Body of pancreas (tissue), 4 donors: ENCODE data around the gene C1orf232. TPM values are rescaled to one million over a fixed set of nuclear protein-coding genes. Genes with fewer than 3 reads are reported as not detected.

Experiments used
- ATAC-seq: fragments of 150-250 bp; one replicate; pipeline ENCODE4 v1.9.1; 2016
- DNase-seq, 4 donors: peaks; one replicate each; pipeline ENCODE4 v3.0.0-alpha.2; 2019
- H3K27ac ChIP-seq, 4 donors: fragments of 200-600 bp; sonication (generic); 1 replicate in 3 of 4; 2 replicates in 1 of 4; pipeline versions ENCODE4 v1.5.1 to v1.6.1; 2016 to 2019; ENCODE audit warnings: mild to moderate bottlenecking in 1 of 4, mixed read lengths in 1 of 4, moderate library complexity in 1 of 4
- H3K27me3 ChIP-seq, 2 donors: fragments of 200-600 bp; sonication (generic); one replicate each; pipeline ENCODE4 v1.6.0; 2016; ENCODE audit warnings: mild to moderate bottlenecking in 1 of 2
- H3K36me3 ChIP-seq, 2 donors: fragments of 200-600 bp; sonication (generic); replicated peaks in 1 of 2; 2 replicates each; pipeline ENCODE4 v1.5.1; 2016; ENCODE audit warnings: low read depth in 2 of 2; ENCODE audit not compliant: insufficient read depth in 1 of 2
- H3K4me1 ChIP-seq: fragments of 200-600 bp; sonication (generic); one replicate; pipeline ENCODE4 v1.6.0; 2016
- H3K4me3 ChIP-seq, 2 donors: fragments of 200-600 bp; sonication (generic); 1 replicate in 1 of 2; 2 replicates in 1 of 2; pipeline ENCODE4 v1.5.1; 2016 to 2019
- H3K9me3 ChIP-seq, 3 donors: fragments of 200-600 bp; sonication (generic); 1 replicate in 2 of 3; 2 replicates in 1 of 3; pipeline ENCODE4 v1.5.1; 2016
- POLR2A ChIP-seq, 3 donors: fragments of 450-650 bp; IDR thresholded peaks; one replicate each; pipeline ENCODE4 v1.6.1; 2016; ENCODE audit warnings: antibody characterized with exemption in 3 of 3, mild to moderate bottlenecking in 2 of 3
- WGBS, 2 donors: methylation state at CpG; one replicate each; pipeline ENCODE4 v1.1.5; 2017; 5-methylcytosine and 5-hydroxymethylcytosine counted together
- intact Hi-C: fragments of 100-400 bp; cut with DNase I; formaldehyde crosslinking; loops from one replicate; pipeline ENCODE4 v1.15.1; 2023
- total RNA-seq, 2 donors: library from RNA; depleted of rRNA; stranded (reverse); fragments of >200 nt; gene quantifications; one replicate each; pipeline ENCODE4 v1.1.0, GENCODE V29; 2016
- TF ChIP-seq, protein P1 (sequence below), 7 experiments: fragments of 450-650 bp in 4 of 7; fragments of 200-600 bp in 3 of 7; sonication (generic) in 3 of 7; IDR thresholded peaks; one replicate each; pipeline ENCODE4 v1.5.1; 2016 to 2019; ENCODE audit warnings: antibody characterized with exemption in 7 of 7

C1orf232 gene
- total RNA-seq, 2 donors from 2014 or later = not detected

DNA sequence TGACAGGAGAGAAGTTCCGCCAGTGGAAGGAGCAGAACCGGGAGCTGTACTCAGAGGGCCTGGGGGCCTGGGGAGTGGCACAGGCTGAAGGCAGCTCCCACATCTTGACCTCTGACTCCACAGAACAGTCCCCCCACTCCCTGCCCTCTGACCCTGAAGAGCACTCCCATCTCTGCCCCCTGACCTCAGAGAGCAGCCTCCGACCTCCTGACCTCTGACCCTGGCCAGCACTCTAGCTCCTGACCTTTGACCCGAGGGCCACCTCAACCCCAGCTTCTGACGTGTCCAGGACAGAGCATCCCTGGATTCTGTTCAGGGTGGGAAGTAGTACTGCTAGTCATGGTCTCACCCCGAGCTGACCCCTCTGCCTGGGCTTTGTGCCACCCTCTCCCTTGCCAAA, 20.6 kb upstream of the C1orf232 start:
- intact Hi-C loops = no loop called here
- H3K9me3 ChIP-seq = no peaks in the 10 kb centered on the region
- no peak for TF ChIP-seq POLR2A (IDR thresholded peaks at IDR 0.05)
- TF ChIP-seq, protein P1, sequence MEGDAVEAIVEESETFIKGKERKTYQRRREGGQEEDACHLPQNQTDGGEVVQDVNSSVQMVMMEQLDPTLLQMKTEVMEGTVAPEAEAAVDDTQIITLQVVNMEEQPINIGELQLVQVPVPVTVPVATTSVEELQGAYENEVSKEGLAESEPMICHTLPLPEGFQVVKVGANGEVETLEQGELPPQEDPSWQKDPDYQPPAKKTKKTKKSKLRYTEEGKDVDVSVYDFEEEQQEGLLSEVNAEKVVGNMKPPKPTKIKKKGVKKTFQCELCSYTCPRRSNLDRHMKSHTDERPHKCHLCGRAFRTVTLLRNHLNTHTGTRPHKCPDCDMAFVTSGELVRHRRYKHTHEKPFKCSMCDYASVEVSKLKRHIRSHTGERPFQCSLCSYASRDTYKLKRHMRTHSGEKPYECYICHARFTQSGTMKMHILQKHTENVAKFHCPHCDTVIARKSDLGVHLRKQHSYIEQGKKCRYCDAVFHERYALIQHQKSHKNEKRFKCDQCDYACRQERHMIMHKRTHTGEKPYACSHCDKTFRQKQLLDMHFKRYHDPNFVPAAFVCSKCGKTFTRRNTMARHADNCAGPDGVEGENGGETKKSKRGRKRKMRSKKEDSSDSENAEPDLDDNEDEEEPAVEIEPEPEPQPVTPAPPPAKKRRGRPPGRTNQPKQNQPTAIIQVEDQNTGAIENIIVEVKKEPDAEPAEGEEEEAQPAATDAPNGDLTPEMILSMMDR (IDR thresholded peaks at IDR 0.05) = no peak
- DNase-seq (no peak), ATAC-seq (no peak)
- H3K4me3 ChIP-seq = no peak overlapping the region
- peaks cover 0 to 9% of the 10 kb centered on the region in 2 donors for H3K36me3 ChIP-seq
- no peaks in the 10 kb centered on the region for H3K27me3 ChIP-seq
- H3K4me1 ChIP-seq = no peaks in the 10 kb centered on the region
- 61 to 79% methylated on average over 4 to 6 of the region's 6 CpGs for WGBS, 2 donors
- H3K27ac ChIP-seq = no peak overlapping the region

DNA sequence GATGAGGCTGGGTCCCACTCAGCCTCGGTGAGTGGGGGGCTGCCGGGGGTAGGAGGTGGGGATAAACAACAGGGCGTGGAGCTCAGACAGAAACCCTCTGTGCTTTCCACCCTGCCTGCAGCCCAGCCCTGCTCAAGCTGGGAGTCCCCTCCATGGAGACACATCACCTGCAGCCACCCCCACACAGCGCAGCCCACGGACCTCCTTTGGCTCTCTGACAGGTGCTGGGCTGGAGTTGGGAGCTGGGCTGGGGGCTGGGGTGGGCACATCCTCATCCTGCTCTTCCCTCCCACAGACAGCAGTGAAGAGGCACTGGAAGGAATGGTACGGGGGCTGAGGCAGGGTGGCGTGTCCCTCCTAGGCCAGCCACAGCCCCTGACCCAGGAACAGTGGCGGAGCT, 19.7 kb upstream of the C1orf232 start:
- WGBS, 2 donors = 98 to 100% methylated on average over 3 to 8 of the region's 8 CpGs
- Histone ChIP-seq H3K4me3 (no peak overlapping the region), H3K27me3 (no peaks in the 10 kb centered on the region), H3K4me1 (no peaks in the 10 kb centered on the region), H3K9me3 (no peaks in the 10 kb centered on the region), H3K36me3 (peaks cover 0 to 11% of the 10 kb centered on the region in 2 donors), H3K27ac (no peak overlapping the region)
- DNase-seq = no peak
- TF ChIP-seq, protein P1 (IDR thresholded peaks at IDR 0.05) = no peak
- no peak for TF ChIP-seq POLR2A (IDR thresholded peaks at IDR 0.05)
- intact Hi-C loops = no loop called here
- no peak for ATAC-seq

DNA sequence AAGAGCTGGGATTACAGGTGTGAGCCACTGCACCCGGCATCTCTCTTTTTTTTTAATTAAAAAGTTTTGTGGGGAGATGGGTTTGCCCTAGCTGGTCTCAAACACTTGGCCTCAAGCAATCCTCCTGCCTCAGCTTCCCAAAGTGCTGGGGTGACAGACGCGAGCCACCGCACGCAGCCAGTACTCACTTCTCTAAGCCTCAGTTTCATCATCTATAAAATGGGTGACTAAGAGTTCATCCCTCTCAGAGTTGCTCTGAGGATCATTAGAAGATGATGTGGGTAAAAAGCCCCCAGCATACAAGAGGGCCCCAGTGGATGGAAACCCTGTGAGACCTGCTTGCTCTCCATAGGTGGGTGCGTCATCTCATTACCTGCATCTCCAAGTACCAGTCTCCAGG, 19.1 kb upstream of the C1orf232 start:
- intact Hi-C loops = no loop called here
- 95 to 96% methylated on average over 5 to 6 of the region's 6 CpGs for WGBS, 2 donors
- ATAC-seq = no peak

DNA sequence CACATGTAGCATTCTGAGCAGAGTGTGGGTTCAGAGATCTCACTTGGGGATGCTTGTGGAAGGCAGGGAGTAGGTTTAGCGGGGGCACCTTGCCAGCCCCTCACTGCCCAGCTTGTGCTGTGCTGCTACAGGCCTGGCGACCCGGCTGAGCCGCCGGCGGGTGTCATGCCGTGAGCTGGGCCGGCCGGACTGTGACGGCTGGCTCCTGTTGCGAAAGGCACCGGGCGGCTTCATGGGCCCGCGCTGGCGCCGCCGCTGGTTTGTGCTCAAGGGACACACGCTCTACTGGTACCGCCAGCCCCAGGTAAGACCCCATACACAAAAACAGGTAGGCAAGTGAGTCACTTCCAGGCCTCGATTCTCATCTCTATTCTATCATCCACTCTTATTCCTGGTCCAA, 16.1 kb upstream of the C1orf232 start:
- no peak overlapping the region for H3K27ac ChIP-seq
- no peak overlapping the region for H3K4me3 ChIP-seq
- H3K36me3 ChIP-seq = peaks cover 0 to 23% of the 10 kb centered on the region in 2 donors
- WGBS, 2 donors = 95 to 97% methylated on average over 18 to 20 of the region's 21 CpGs
- H3K9me3 ChIP-seq = no peaks in the 10 kb centered on the region
- intact Hi-C loops = no loop called here
- H3K27me3 ChIP-seq = no peaks in the 10 kb centered on the region
- DNase-seq = no peak
- H3K4me1 ChIP-seq = no peaks in the 10 kb centered on the region
- ATAC-seq = no peak
- TF ChIP-seq POLR2A (IDR thresholded peaks at IDR 0.05) = no peak
- TF ChIP-seq, protein P1 (IDR thresholded peaks at IDR 0.05) = no peak

More for the DNA sequence above, 19.1 kb upstream of the C1orf232 start:
- H3K27me3 ChIP-seq = no peaks in the 10 kb centered on the region
- no peak for DNase-seq
- no peak overlapping the region for H3K27ac ChIP-seq
- H3K4me3 ChIP-seq = no peak overlapping the region
- H3K4me1 ChIP-seq = no peaks in the 10 kb centered on the region
- H3K9me3 ChIP-seq = no peaks in the 10 kb centered on the region
- H3K36me3 ChIP-seq = peaks cover 0 to 14% of the 10 kb centered on the region in 2 donors
- TF ChIP-seq, protein P1 (IDR thresholded peaks at IDR 0.05) = no peak
- no peak for TF ChIP-seq POLR2A (IDR thresholded peaks at IDR 0.05)

DNA sequence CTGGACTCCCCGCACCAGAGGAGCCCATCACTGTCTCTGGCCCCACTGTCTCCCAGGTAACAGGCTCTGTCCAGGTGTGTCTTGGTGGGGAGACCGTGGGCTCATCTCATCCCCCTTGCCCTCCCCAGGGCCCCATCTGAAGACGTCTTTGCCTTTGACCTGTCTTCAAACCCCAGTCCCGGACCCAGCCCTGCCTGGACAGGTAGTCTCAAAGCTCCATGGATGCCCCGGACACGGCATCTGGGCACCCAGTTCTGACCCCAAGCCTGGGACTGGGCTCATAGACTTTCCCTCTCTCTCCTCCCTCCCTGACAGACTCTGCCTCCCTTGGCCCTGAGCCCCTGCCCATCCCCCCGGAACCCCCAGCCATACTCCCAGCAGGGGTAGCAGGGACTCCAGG, 15.3 kb upstream of the C1orf232 start:
- Histone ChIP-seq H3K4me1 (no peaks in the 10 kb centered on the region), H3K4me3 (no peak overlapping the region), H3K27ac (no peak overlapping the region), H3K36me3 (peaks cover 0 to 23% of the 10 kb centered on the region in 2 donors), H3K9me3 (no peaks in the 10 kb centered on the region), H3K27me3 (no peaks in the 10 kb centered on the region)
- no peak for DNase-seq
- no peak for TF ChIP-seq POLR2A (IDR thresholded peaks at IDR 0.05)
- TF ChIP-seq, protein P1 (IDR thresholded peaks at IDR 0.05) = no peak
- 88 to 91% methylated on average over 7 of the region's 7 CpGs for WGBS, 2 donors
- intact Hi-C loops = no loop called here
- no peak for ATAC-seq
